Effector CD8-positive, alpha-beta T cell (primary cell): ENCODE data around the gene AKT1S1.

Experiments
- DNase-seq: peaks from one replicate; lab custom pipeline; 2025; lab: John Stamatoyannopoulos, UW

The AKT1S1 gene

GRCh38 chr19:49883094-49883493 is 5.9 kb upstream of the AKT1S1 start:
- no peak for DNase-seq

DNA sequence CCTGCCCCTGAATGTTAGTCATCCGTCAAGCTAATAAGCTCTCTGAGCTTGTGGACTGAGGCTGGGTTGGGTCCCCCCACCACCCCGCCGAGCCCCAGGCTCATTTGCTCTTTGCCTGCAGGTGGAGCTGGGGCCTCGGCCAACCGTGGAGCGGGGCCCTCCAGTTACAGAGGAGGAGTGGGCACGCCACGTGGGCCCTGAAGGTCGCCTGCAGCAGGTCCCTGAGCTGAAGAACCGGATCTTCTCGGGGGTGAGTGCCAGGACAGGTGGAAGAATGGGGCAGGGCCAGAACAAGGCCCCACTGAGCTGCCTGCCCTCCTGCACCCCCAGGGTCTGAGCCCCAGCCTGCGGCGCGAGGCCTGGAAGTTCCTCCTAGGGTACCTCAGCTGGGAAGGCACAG is 5.5 kb upstream of the AKT1S1 start:
- no peak for DNase-seq

DNA sequence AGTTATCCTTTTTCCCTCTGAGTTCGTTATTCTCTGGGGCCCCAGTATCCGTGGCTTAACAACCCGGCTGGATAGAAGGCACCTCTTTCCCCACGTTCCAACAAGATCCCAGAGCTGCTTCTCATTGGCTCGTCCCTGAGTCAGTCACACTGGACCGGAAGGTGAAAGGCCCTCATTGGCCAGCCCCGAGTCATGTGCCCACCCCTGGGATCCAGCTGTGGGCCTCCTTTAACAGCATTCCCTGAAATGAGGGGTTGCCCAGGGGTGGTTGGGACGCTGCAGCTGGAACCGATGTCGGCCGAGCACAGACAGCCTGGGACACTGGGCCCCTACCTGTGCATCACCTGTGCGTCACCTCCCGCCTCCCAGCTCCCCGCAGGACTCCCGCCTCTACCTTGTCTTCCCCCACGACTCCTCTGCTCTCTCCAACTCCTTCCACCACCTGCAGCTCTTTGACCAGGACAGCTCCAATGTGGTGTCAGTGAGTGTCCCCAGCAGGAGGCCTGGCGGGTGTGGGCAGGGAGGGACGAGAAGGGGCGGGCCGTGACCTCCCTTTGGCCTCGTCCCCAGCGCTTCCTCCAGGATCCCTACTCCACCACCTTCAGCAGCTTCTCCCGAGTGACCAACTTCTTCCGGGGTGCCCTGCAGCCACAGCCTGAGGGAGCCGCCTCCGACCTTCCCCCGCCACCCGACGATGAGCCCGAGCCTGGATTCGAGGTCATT is 4.7 kb upstream of the AKT1S1 start:
- no peak for DNase-seq

- no peak for DNase-seq
These were observed 4.0 kb upstream of the AKT1S1 start for GRCh38 chr19:49881186-49881585.

GRCh38 chr19:49880162-49880869 is 3.2 kb upstream of the AKT1S1 start:
- no peak for DNase-seq

DNA sequence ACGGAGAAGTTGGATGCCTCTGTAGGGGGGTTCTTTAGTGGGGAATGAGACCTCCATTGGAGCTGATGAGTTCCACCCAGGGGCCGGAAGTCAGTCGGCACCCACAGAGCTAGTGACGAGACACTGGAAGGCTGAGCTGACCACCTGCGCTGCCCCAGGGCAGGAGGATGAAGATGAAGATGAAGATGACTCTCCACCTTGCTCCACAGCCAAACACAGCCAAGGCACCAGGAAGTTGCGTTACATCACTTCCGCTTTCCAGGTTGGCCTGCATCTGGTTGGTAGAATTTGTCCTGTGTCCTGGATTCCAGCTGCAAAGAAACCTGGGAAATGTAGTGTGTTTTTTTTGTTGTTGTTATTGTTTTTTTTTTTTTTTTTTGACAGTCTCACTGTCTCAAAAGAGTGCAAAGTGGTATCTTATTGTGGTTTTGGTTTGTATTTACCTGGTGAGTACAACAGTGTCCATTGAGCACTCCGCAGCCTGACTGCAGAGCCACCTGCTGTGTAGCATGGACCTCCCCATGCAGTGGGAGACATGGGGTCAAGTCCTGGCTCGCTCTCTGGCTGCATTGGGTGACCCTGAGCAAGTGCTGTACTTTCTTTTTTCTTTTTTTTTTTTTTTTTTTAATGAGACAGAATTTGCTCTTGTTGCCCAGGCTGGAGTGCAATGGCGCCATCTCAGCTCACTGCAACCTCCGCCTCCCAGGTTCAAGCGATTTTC is 2.2 kb upstream of the AKT1S1 start:
- no peak for DNase-seq

- no peak for DNase-seq
These were observed 1.6 kb upstream of the AKT1S1 start for GRCh38 chr19:49878744-49879070.

DNA sequence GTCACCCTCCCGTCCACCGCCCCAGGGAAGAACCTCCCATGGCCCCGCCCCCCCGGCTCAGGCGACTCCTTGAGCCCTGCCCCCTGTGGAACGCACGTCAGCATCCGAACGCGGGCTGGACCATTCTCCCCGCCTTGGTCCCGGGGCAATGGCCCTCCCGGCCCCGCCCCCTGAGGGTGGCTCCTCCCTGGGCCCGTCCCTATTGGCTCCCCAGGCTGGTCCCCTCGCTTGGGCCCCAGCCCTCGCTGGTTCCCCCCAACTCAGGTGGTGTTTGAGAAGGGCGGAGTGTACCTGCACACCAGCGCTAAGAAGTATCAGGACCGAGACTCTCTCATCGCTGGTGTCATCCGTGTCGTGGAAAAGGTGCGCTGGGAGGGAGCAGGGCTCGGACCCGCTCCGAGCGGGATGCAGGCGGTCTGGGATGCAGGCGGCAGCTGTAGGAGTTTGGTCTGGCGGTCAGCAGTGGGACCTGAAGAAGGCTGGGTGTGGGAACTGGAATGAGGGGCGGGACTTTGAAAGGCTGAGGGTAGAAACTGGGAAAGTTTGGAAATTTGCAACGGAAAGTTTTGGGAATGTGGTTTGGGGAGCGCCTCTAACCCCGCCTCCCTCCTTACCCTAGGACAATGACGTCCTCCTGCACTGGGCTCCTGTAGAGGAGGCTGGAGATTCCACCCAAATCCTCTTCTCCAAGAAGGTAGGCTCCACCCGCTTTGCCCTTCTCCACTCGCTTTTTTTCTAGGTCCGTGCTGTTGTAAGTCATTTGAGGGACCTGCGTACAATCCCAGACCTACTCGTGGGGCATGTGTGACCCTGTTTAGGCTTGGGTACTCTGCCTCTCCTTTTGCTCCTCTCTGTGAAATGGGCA is 956 bp upstream of the AKT1S1 start:
- peak; percentile 97 for DNase-seq

GRCh38 chr19:49876422-49877019 is 634 bp downstream of the AKT1S1 start:
- peak; percentile 95 for DNase-seq

DNA sequence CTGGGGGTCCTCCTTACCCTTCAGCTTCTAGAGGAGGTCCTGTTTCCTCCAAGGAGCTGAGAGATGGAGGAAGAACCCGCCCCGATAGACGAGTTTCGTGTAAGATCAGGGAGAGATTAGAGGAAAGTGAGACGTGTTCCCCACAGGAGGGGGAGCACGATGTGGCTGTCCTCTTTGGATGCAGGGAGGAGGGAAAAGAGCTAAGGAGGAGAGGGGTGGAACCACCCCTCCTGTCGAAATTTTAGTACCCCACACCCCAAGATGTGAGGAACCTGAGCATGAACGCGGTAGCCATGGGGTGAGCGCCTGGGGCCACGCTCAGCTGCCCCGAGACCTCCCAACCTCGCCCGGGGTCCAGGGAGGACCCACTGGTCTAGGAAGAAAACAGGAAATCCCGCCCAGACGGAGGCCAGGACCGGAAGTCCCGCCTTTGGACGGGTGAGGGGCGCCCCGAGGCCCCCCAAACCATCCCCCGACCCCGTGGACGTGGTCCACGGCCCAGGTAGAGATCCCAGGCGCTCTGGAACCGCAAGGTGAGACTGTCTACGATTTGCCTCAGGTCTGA is 1.2 kb downstream of the AKT1S1 start:
- DNase-seq, result peak; percentile 42

GRCh38 chr19:49875177-49875576 is 2.0 kb downstream of the AKT1S1 start:
- DNase-seq, result no peak

- no peak for DNase-seq
These were observed 2.5 kb downstream of the AKT1S1 start for GRCh38 chr19:49874503-49875157.

DNA sequence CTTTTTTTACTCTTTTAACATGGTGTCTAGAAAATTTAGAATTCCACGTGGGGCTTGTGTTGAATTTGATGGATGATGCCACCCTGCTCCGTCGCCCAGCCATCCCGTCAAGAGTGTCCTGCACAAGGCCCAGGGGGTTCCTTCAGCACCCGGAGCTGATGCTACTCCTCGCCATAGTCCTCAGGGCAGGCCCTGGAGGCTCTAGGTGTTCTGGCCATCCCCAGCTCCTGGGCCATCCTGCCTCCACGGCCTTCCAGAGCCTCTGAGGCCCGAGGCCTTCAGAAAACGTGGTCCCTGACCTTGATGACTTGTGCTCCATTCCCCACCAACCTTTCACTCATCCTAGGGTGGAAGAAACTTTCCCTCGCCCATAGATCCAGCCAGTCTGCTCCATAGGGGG is 3.3 kb downstream of the AKT1S1 start:
- no peak for DNase-seq

DNA sequence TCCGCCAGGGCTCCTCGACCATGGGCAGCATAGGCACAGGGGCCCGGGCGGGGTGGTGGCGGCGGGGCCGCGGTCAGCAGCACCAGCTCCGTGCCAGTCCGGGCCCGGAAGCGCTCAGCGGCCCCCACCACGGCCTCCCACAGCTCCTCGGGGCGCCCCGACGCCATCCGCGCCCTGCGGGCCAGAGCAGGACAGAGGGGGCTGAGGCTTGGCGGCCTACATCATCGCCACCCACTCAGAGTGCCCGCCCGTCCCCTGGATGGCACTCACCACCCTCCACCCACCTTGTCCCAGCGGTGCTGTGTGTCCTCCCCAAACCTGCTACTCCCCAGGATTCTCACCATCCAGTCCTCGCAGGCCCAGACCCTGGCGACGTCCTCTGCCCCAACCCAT is 4.0 kb downstream of the AKT1S1 start:
- no peak for DNase-seq

DNA sequence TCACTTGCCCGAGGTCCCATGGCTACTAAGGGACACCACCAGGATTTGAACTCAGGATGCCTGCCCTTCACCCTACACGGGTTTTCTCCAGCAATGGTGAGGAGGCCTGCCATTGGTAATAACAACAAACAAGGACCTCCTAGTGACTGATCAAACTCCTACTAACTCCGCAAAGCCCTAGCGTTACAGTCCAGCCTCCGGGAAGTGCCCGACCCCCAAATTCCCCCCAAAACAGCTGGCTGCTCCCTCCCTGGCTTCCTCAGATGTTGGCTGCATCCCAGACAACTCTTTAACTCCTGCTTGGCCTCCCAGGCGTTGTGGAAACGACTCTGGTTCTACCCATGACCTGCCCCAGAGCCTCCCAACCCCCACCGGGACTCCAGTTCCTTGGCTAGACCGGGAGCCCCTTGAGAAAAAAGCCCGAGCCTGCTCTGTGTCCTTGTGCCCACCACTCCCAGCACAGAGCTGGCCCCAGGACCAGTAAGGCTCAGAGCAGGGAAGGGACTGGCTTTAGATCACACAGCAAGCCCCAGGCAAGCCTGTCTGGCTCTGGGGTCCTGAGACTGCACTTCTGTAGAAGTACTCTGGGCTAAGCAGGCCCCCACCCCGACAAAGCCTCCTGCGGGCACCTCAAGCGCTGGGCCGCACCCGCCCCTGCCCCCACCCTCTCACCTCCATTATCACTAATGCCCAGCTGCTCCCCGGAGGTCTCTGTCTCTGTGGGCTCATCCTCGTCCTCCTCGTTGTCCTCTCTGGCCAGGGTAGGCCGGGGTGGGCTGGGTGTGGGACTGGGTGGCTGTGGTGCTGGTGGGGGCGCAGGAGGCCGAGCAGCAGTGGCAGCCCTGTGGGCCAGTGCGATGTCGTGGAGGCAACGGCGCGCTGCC is 4.7 kb downstream of the AKT1S1 start:
- DNase-seq, result no peak

DNA sequence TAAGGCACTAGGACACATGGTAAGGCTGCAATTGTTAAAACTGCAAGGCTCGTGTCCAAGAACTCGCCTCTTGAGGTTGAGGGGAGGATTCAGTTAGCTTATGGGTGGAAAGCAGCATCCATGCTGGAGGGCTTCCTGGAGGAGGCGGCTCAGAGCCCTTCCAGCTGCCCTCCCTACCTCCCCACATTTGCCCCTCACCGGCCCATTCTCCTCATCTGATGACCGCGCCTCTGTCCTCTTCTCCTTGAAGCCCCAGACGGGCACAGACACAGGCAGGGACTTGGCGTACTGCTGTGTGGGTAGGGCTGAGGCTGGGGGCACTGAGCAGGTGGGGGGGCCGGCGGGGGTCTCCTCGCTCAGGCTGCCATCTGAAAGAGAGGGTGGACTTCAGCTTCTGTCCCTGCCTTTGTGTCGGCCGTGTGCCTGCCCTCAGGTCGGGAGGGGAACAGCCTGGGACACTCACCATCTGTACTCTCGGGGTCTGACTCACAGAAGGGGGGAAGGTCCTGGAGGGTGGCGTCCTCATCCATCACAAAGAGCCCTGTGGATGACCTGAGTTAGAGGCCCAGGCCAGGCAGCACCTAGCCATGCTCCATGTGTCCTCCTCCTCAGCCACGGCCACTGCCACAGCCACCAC is 5.7 kb downstream of the AKT1S1 start:
- DNase-seq, result no peak

DNA sequence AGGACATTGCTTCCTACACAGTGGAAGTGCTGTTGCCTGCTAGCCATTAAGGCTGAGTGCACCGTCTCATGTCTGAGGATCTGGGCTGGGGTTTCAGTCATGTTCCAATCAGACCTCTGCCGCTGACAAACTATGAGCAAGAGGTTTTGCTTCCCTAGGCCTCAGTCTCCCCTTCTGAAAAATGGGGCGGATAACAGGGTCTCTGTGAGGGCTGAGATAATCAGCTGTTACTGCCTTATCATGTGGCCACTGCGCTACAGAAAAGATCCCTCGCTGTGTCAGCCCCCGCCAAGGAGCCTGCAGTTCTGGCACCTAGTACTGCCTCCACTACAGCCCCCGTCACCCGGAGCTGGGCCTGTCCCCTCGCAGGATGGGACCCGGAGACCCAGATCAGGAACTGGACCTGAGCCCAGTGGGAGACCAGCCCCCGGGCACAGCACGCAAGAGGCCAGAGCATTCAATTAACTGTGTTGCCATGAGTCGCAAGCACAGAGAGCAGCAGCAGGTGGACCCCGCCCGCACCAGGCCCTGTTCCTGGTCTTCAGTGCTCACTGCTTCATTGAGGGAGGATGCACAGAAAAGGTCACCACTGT is 6.8 kb downstream of the AKT1S1 start:
- no peak for DNase-seq

DNA sequence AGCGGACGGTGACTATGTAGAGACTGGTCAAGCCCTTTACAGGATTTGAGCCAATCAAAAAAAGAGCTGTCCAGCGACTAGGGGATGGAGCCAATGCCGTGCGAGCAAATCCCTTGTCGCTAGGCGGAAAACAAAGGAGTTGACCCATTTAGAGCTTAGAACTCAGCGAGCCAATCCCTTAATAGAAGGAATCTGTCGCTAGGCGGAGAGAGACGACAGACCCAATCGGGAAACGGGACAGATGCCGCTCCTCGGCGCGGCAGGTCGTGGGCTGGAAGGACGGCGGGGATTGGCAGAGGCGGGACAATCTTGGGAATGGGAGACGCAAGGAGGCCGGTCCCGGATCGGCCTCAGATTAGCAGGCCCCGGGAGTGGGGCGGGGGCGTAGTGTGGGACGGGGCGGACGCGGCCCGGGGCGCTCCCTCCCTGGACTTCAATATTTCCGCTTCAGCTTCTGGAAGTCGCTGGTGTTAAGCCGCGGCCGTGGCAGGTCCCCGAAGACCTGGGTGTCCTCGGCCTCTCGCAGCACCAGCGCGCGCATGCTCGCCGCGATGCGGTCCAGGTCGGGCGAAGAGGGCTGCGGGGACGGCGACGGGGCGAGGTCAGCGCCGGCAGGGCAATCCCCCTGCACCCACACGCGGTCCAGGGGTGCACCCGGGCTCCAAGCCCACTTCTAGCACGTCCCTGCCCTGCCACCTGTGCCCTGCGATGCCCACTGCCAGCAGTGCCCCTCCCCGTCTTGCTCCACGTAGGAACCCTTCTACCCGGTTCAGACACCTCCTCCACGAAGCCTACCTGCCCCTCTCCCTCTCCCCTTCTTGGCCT is 7.5 kb downstream of the AKT1S1 start:
- DNase-seq, result peak; percentile 87
